ENCODE measurements around the gene KRTAP16-1. TPM values are rescaled to one million over a fixed set of nuclear protein-coding genes. Genes with fewer than 3 reads are reported as not detected.

KRTAP16-1 gene
- total and polyA plus RNA-seq, 10 of the 15 experiments (the other 5 are each of a cell fraction or from before 2014, with no cell fraction given), result 0.23 TPM; not detected in 9

DNA sequence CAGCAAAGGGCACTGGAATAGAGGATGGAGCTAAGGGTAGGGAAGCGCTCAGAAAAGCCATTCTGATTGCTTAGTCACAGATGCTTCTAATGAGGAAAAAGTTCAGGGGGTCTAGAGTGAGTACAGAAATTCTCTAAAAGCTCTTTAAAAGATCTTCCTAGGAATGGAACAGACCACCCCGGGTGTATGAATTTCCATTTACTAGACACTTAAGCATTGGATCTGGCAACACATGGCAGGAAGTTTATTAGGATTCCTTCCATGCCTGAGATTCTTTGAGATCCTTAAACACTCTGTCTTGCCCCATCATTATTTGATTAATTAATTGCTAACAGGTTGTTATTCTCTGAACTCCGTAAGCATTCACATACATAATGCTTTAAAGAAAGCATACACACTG is 25.1 kb downstream of the KRTAP16-1 start:
- BruUV-seq (replicated peaks), result no TSS peak
- H3K79me2 ChIP-seq (ENCODE audit: control insufficient read depth, insufficient read depth, low read length), result no peaks in the 10 kb centered on the region
- ChIA-PET CTCF (no interaction called here), RAD21 (ENCODE audit: unreplicated experiment) (no interaction called here), SMC1A (ENCODE audit: uncharacterized antibody, unreplicated experiment) (no interaction called here), POLR2A (interaction anchor here (0.8 kb wide), 1 partner anchor 44 kb away, joined by 3 read pairs; no protein-coding TSS in a partner anchor)
- no peaks in the 10 kb centered on the region for H4K20me1 ChIP-seq (ENCODE audit: control insufficient read depth, insufficient read depth)
- FAIRE-seq (no peak), ATAC-seq (no peak), DNase-seq (ENCODE audit: low read depth, low spot score) (no peak)
- no peaks in the 10 kb centered on the region for H3K4me1 ChIP-seq (ENCODE audit: control insufficient read depth, insufficient read depth, low read length)
- no peaks in the 10 kb centered on the region for H3K36me3 ChIP-seq (ENCODE audit: control insufficient read depth in 2 of 2, insufficient read depth in 2 of 2, low read length in 1 of 2)
- H3K4me2 ChIP-seq (ENCODE audit: control insufficient read depth, insufficient read depth), result no peak overlapping the region
- intact Hi-C loops (cut with micrococcal nuclease; ENCODE audit: unreplicated experiment), result no loop called here
- H3K27ac ChIP-seq (ENCODE audit: control insufficient read depth, insufficient read depth), result no peak overlapping the region
- H2AFZ ChIP-seq (ENCODE audit: control insufficient read depth, low read depth, low read length), result no peak overlapping the region
- in situ Hi-C loops (cut with MboI), result no loop called here
- H3K27me3 ChIP-seq (replicated peaks in 1 of 2; ENCODE audit: control insufficient read depth in 2 of 2, insufficient read depth in 2 of 2, low read length in 1 of 2), result no peaks in the 10 kb centered on the region
- no peak overlapping the region for H3K9ac ChIP-seq (ENCODE audit: control insufficient read depth, insufficient read depth, low read length)
- 0% methylated on average over 3 of the region's 3 CpGs for WGBS (ENCODE audit: insufficient coverage, insufficient replicate concordance, low lambda C conversion rate, missing lambda C conversion rate)
- H3K9me3 ChIP-seq (replicated peaks; ENCODE audit: control insufficient read depth, insufficient read depth, low read length), result no peaks in the 10 kb centered on the region
- H3K4me3 ChIP-seq, result no peak overlapping the region
- TF ChIP-seq HDAC2 (IDR thresholded peaks at IDR 0.05), result no peak
- no peak for TF ChIP-seq NRF1 (conservative IDR thresholded peaks at IDR 0.05; ENCODE audit: low read depth, low read length)
- no peak for TF ChIP-seq SUZ12 (IDR thresholded peaks at IDR 0.05; ENCODE audit: unreplicated experiment)
- TF ChIP-seq, protein P1, sequence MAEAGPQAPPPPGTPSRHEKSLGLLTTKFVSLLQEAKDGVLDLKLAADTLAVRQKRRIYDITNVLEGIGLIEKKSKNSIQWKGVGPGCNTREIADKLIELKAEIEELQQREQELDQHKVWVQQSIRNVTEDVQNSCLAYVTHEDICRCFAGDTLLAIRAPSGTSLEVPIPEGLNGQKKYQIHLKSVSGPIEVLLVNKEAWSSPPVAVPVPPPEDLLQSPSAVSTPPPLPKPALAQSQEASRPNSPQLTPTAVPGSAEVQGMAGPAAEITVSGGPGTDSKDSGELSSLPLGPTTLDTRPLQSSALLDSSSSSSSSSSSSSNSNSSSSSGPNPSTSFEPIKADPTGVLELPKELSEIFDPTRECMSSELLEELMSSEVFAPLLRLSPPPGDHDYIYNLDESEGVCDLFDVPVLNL (IDR thresholded peaks at IDR 0.05; ENCODE audit: low read depth, low read length), result no peak
- no peak for TF ChIP-seq PML (IDR thresholded peaks at IDR 0.05; ENCODE audit: low read length)
- TF ChIP-seq, protein P2, sequence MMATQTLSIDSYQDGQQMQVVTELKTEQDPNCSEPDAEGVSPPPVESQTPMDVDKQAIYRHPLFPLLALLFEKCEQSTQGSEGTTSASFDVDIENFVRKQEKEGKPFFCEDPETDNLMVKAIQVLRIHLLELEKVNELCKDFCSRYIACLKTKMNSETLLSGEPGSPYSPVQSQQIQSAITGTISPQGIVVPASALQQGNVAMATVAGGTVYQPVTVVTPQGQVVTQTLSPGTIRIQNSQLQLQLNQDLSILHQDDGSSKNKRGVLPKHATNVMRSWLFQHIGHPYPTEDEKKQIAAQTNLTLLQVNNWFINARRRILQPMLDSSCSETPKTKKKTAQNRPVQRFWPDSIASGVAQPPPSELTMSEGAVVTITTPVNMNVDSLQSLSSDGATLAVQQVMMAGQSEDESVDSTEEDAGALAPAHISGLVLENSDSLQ (IDR thresholded peaks at IDR 0.05), result no peak
- TF ChIP-seq, protein P3, sequence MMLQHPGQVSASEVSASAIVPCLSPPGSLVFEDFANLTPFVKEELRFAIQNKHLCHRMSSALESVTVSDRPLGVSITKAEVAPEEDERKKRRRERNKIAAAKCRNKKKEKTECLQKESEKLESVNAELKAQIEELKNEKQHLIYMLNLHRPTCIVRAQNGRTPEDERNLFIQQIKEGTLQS (IDR thresholded peaks at IDR 0.05; ENCODE audit: borderline replicate concordance, extremely low read depth, low read depth, low read length), result no peak
- no peak for TF ChIP-seq KDM1A (IDR thresholded peaks at IDR 0.05; ENCODE audit: borderline replicate concordance)
- TF ChIP-seq BMI1 (IDR thresholded peaks at IDR 0.05; ENCODE audit: borderline replicate concordance), result no peak
- TF ChIP-seq, protein P4, sequence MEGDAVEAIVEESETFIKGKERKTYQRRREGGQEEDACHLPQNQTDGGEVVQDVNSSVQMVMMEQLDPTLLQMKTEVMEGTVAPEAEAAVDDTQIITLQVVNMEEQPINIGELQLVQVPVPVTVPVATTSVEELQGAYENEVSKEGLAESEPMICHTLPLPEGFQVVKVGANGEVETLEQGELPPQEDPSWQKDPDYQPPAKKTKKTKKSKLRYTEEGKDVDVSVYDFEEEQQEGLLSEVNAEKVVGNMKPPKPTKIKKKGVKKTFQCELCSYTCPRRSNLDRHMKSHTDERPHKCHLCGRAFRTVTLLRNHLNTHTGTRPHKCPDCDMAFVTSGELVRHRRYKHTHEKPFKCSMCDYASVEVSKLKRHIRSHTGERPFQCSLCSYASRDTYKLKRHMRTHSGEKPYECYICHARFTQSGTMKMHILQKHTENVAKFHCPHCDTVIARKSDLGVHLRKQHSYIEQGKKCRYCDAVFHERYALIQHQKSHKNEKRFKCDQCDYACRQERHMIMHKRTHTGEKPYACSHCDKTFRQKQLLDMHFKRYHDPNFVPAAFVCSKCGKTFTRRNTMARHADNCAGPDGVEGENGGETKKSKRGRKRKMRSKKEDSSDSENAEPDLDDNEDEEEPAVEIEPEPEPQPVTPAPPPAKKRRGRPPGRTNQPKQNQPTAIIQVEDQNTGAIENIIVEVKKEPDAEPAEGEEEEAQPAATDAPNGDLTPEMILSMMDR (IDR thresholded peaks at IDR 0.05 in 2 of 3, conservative IDR thresholded peaks at IDR 0.05 in 1 of 3; ENCODE audit: control insufficient read depth in 2 of 3, extremely low read depth in 1 of 3, insufficient read depth in 1 of 3, low read depth in 3 of 3, low read length in 3 of 3), result no peak
- TF ChIP-seq, protein P5, sequence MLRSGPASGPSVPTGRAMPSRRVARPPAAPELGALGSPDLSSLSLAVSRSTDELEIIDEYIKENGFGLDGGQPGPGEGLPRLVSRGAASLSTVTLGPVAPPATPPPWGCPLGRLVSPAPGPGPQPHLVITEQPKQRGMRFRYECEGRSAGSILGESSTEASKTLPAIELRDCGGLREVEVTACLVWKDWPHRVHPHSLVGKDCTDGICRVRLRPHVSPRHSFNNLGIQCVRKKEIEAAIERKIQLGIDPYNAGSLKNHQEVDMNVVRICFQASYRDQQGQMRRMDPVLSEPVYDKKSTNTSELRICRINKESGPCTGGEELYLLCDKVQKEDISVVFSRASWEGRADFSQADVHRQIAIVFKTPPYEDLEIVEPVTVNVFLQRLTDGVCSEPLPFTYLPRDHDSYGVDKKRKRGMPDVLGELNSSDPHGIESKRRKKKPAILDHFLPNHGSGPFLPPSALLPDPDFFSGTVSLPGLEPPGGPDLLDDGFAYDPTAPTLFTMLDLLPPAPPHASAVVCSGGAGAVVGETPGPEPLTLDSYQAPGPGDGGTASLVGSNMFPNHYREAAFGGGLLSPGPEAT (IDR thresholded peaks at IDR 0.05; ENCODE audit: low read depth), result no peak
- TF ChIP-seq SPI1 (IDR thresholded peaks at IDR 0.05; ENCODE audit: borderline replicate concordance, insufficient read depth, low read depth, low read length), result no peak
- TF ChIP-seq, protein P6, sequence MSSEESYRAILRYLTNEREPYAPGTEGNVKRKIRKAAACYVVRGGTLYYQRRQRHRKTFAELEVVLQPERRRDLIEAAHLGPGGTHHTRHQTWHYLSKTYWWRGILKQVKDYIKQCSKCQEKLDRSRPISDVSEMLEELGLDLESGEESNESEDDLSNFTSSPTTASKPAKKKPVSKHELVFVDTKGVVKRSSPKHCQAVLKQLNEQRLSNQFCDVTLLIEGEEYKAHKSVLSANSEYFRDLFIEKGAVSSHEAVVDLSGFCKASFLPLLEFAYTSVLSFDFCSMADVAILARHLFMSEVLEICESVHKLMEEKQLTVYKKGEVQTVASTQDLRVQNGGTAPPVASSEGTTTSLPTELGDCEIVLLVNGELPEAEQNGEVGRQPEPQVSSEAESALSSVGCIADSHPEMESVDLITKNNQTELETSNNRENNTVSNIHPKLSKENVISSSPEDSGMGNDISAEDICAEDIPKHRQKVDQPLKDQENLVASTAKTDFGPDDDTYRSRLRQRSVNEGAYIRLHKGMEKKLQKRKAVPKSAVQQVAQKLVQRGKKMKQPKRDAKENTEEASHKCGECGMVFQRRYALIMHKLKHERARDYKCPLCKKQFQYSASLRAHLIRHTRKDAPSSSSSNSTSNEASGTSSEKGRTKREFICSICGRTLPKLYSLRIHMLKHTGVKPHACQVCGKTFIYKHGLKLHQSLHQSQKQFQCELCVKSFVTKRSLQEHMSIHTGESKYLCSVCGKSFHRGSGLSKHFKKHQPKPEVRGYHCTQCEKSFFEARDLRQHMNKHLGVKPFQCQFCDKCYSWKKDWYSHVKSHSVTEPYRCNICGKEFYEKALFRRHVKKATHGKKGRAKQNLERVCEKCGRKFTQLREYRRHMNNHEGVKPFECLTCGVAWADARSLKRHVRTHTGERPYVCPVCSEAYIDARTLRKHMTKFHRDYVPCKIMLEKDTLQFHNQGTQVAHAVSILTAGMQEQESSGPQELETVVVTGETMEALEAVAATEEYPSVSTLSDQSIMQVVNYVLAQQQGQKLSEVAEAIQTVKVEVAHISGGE (CRISPR knock-in tag; IDR thresholded peaks at IDR 0.05), result no peak
- no peak for TF ChIP-seq RAD51 (IDR thresholded peaks at IDR 0.05)
